SU-DHL-6 (cell line): Measurements from ENCODE around the gene GRPEL1.

ENCODE experiments used
- EZH2phosphoT487 ChIP-seq: fragments of 200-600 bp; sonication (generic), shearing (Covaris generic); conservative IDR thresholded peaks from 2 replicates; pipeline ENCODE4 v1.6.1; 2018; ENCODE audit warnings: mild to moderate bottlenecking, antibody characterized with exemption, low read length, moderate library complexity, mixed read lengths
- TF ChIP-seq, protein P1 (sequence below): fragments of 200-600 bp; sonication (generic); IDR thresholded peaks from one replicate; pipeline ENCODE4 v1.5.1; 2017; ENCODE audit warnings: antibody characterized with exemption, mild to moderate bottlenecking, low read length, moderate library complexity; ENCODE audit not compliant: insufficient read depth, poor library complexity, severe bottlenecking

DNA sequence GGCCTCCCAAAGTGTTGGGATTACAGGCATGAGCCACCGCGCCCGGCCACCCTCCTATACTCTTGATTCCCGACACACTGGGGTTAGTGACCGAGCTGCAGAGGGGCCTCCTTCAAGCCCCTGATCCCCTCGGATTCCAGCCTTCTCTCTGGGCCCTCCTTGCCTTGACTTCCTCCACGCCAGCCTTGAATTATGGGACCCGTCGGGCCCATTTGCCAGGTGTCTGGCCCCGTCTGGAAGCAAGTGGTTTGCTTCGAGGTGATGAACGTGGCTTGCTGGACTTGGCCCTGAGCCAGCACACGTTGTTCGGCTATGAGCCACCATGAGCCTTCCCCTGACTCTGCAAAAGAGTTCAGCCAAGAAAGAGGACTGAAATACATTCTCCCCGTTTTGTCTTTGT, 37.4 kb upstream of the GRPEL1 start:
- TF ChIP-seq, protein P1, sequence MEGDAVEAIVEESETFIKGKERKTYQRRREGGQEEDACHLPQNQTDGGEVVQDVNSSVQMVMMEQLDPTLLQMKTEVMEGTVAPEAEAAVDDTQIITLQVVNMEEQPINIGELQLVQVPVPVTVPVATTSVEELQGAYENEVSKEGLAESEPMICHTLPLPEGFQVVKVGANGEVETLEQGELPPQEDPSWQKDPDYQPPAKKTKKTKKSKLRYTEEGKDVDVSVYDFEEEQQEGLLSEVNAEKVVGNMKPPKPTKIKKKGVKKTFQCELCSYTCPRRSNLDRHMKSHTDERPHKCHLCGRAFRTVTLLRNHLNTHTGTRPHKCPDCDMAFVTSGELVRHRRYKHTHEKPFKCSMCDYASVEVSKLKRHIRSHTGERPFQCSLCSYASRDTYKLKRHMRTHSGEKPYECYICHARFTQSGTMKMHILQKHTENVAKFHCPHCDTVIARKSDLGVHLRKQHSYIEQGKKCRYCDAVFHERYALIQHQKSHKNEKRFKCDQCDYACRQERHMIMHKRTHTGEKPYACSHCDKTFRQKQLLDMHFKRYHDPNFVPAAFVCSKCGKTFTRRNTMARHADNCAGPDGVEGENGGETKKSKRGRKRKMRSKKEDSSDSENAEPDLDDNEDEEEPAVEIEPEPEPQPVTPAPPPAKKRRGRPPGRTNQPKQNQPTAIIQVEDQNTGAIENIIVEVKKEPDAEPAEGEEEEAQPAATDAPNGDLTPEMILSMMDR, result no peak
- no peak for TF ChIP-seq EZH2phosphoT487
